HL-60/S4 (cell line): ENCODE results near the gene ITSN2.

Source experiments
- in situ Hi-C: fragments of 300-500 bp; cut with MboI; formaldehyde crosslinking; loops from 2 replicates; pipeline ENCODE4 v1.14.3; 2022; ENCODE audit warnings: low sequenced_read_pairs

Gene ITSN2

DNA sequence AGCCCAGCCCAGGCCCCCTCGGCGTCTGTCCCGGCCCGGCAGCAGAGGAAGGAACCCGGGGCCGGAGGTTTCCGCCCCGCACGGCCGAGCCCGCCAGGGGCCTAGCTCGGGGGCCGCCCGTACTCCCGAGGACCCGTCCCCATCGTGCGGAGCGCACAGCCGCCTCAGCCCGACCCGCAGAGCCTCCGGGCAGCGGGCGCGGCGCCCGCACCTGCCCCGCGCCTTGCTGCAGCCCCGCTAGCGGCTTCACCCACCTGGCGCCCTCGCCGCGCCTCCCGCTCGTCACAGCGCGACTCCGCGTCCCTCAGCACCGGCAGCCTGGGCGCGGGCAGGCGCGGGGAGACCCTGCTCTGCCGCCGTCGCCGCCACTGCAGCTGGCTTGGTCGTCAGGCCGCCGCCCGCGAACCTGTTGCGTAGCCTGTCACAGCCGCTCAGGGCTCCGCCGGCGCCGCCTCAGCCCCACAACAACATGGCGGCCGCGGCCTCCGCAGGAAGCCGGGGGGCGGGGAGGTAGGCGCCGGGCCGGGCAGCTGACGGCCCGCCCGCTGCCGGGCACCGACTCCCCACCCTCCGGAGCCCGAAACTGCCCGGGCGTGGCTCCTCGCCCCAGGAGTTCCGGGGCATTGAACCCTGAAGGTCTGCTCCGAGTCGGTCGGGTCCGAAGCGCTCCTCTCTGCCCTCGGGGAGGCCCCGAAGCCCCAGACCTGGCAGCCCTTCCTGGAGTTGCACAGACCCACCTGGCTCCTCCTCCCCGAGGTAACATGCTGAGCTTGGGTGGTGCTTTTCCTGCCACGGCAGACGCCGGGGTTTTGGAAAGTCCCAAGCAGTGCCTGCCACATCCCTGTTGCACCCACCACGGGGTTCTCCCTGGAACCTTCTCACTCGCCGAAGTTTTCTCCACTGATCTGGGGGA is at the start of gene ITSN2:
TSS of gene ITSN2 (minus strand) at position 487 of the 913 bp plus-strand sequence. CDS start 32,454 bp downstream, outside the sequence.
- in situ Hi-C loops, result no loop called here

DNA sequence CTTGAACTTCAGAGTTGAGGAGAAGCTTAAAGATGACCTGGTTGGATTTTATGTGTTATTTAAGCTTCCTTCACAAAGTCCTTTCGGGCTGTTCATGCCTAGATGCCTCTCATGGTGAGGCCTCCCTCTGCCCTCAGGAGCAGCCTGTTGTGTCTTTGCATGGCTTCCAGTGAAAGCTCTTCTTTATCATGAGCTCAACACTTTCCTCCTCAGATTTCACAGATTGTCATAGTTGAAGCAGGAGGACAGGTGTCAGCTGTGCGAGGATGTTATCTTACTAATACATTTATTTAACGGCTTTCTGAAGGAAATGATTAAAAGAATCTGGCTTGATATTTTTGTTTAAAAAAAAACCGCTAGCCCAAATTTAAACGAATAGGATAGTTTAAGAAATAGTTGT is 48.8 kb upstream of the ITSN2 start:
- in situ Hi-C loops, result loop anchor here (25.0 kb wide), 1 partner anchor 728 kb away; no protein-coding TSS in a partner anchor

DNA sequence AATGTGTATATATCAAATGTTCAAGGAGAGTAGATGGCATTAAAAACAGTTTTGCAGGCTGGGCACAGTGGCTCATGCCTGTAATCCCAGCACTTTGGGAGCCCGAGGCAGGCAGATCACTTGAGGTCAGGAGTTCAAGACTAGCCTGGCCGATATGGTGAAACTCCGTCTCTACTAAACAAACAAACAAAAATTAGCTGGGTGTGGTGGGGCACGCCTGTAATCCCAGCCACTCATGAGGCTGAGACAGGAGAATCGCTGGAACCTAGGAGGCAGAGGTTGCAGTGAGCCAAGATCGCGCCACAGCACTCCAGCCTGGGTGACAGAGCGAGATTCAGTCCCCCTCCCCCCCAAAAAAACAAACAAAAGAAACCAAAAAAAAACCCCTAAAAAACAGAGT is 48.4 kb upstream of the ITSN2 start:
- in situ Hi-C loops, result loop anchor here (25.0 kb wide), 1 partner anchor 729 kb away; no protein-coding TSS in a partner anchor

DNA sequence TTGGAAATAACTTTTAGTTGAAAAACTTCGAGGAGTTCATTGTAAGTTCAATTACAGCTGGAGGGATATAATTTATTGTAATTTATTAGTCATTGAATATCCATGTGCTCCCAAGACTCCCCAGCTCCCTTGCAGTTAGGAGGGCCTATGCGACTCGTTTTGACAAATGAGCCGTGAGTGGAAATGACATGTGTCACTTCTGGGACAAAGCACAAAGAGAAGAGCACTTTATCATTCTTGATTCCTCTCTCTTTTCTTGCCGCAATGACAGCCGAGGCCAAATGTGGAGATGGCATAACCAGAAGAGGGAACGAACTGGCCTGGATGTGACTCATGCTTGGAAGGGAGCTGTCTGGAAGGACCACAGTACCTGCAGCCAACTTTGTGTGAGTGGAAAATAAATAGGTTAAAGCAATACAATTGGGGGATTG is 44.2 kb upstream of the ITSN2 start:
- in situ Hi-C loops, result loop anchor here (25.0 kb wide), 1 partner anchor 733 kb away; no protein-coding TSS in a partner anchor

DNA sequence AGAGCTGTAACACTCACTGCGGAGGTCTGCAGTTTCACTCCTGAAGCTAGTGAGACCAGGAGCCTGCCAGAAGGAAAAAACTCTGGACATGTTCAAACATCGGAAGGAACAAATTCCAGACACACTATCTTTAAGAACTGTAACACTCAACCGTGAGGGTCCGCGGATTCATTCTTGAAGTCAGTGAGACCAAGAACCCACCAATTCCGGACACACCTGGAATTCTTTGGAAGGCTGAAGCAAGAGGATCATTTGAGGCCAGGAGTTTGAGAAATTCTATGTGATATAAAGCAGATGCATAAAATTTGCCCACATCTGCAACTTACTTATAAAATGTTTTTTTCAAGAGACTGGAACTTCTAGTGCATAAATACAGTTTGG is 43.5 kb upstream of the ITSN2 start:
- in situ Hi-C loops, result loop anchor here (25.0 kb wide), 1 partner anchor 733 kb away; no protein-coding TSS in a partner anchor

DNA sequence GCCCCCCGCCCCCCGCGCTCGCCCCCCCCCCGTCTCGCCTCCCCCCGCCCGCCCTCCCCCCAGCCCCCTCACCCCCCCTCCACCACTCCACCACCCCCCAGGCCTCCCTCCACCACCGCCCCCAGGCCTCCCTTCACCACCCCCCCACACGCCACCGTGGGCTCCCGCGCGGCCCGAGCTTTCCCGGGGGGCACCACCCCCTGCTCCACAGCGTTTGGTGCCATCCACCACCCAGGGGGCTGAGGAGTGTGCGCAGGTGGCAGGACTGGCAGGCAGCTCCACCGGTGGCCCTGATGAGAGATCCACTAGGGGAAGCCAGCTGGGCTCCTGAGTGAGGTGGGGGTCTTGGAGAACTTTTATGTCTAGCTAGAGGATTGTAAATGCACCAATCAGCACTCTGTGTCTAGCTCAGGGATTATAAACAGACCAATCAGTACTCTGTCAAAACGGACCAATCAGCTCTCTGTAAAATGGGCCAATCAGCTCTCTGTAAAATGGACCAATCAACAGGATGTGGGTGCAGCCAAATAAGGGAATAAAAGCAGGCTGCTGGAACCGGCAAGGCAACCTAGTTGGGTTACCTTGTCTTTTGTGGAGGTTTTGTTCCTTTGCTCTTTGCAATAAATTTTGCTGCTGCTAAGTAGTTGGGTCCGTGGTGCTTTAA is 43.0 kb upstream of the ITSN2 start:
- in situ Hi-C loops, result loop anchor here (25.0 kb wide), 1 partner anchor 734 kb away; no protein-coding TSS in a partner anchor

DNA sequence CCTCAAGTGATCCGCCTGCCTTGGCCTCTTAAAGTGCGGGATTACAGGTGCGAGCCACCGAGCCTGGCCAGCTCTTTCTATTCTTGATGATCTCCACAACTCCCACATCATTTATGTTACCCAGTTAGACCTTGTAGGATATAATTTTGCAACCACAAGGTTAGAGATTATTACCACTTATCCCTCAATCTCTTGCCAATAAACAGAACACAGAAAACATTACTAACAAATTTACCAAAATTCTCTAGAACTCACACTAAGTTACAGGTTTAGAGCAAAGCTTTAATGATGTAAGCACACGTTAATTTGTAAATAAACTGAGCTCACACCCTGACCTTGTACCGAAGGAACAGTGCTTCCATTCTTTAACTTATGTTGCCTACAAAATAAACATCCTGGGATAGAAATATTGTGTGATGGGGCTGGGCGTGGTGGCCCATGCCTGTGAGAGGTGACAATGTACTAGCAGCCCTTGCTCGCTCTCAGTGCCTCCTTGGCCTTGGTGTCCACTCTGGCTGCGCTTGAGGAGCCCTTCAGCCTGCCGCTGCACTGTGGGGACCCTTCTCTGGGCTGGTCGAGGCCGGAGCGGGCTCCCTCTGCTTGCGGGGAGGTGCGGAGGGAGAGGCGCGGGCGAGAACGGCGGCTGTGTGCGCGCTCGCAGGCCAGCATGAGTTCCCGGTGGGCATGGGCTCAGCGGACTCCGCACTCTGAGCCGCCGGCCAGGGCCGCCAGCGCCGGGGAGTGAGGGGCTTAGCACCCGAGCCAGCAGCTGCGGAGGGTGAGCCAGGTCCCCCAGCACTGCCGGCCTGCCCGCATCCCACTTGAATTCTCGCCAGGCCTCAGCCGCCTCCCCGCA is 42.1 kb upstream of the ITSN2 start:
- in situ Hi-C loops, result loop anchor here (25.0 kb wide), 1 partner anchor 735 kb away; no protein-coding TSS in a partner anchor

DNA sequence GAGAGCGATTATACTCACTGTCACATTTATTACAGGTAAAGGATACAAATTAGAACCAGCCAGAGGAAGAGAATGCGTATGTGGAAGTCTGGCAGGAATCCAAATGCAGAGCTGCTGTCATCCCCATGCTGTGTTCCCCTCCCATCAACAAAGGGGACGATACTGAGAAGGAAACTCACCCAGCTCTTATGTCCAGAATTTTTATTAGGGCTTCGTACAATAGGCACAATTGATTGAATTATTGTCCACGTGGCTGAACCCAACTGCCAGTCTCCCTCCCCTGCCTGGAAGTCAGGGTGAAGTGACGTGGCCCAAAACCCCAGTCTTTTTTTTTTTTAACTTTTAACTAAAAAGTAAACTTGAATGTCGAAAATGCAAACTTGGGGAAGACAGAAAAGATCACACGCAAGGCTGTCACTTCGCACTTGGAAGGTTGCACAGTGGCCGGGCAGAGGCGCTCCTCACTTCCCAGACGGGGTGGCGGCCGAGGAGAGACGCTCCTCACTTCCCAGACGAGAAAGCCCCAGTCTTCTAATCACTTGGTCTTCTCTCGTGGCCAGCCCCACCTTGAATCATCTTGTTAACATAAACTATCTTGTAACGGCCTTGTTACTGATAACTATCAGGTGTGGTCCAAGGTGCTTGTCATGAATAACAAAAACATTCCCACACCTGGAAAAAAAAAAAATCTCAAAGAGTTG is 40.0 kb upstream of the ITSN2 start:
- in situ Hi-C loops, result loop anchor here (25.0 kb wide), 1 partner anchor 737 kb away; no protein-coding TSS in a partner anchor

DNA sequence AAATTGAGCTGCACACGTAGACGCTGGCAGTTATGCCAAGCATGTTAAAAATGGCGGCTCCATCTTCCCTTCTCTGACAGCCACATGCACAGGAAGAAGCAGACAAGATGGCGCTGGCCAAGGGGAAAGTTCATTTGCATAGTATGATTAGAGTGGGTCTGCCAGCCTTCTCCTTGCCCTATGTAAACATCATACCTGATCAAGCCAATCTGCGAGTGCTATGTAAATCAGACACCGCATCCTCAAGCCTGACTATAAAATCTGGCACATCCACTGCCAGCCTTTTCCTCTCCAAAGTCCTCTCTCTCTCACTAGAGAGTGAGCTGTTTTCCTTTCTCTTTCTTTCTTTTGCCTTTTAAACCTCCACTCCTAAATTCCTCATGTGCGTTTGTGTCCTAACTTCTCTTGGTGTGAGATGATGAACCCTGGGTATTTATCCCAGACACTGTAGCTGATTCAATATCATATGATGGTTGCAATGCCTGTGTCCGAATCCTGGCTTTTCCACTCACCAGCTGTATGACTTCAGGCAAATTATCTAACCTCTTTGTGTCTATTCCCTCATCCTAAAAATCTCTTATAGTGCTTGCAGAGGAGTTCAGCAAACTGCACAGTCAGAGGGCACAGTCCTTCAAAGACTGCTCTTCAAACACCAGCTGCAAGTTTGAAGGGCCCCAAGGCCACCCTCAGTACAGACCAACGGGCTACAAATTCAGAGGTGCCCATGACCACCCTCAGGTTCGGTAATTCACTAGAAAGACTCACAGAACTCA is 39.3 kb upstream of the ITSN2 start:
- in situ Hi-C loops, result loop anchor here (25.0 kb wide), 1 partner anchor 738 kb away; no protein-coding TSS in a partner anchor

DNA sequence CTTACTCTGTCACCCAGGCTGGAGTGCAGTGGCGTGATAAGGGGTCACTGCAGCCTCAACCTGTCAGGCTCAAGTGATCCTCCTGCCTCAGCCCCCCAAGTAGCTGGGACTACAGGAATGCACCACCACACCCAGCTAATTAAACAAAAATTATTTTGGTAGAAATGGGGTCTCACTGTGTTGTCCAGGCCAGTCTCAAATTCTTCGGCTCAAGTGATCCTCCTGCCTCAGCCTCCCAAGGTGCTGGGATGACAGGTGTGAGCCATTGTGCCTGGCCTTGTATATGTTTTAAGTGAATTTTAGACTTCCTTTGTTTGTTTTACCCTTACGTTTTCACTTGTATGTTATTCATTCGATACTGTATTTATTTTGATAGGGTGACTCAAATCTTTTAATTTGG is 34.7 kb upstream of the ITSN2 start:
- in situ Hi-C loops, result no loop called here

DNA sequence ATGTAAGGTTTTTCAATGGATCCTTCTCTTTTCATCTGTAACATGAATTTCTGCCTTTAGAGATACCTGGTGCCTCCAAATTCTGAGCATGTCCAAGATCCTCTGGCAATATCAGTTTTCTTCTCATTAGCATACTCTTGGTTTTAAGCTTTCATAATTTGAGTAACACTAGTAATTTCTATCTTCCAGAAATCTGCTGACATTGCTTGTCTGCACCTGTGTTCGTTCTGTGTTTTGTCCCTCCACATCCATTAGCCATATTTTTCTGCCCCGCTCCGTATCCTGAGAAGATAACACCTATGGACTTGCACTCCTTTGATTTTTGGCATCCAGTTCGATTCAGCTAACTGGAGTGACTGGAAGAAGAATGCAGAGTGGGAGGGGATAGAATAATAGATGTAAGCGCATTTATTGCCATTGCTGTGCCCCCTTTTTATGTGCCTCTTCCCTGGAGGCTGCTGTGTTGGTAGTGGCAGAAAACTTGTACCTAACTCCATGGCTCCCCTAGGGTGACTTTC is 32.3 kb upstream of the ITSN2 start:
- in situ Hi-C loops, result no loop called here

DNA sequence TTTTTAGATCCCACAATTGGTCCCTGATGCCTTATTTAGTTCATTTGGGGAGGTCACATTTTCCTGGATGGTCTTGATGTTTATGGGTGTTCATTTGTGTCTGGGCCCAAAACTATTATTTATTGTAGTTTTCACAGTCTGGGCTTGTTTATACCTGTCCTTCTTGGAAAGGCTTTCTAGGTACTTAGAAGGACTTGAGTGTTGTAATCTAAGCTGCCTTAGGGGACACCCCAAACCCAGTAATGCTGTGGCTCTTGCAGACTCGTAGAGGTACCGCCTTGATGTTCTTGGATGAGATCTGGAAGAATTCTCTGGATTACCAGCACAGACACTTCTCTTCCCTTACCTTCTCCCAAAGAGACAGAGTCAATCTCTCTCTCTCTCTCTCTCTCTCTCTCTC is 25.0 kb upstream of the ITSN2 start:
- in situ Hi-C loops, result no loop called here

DNA sequence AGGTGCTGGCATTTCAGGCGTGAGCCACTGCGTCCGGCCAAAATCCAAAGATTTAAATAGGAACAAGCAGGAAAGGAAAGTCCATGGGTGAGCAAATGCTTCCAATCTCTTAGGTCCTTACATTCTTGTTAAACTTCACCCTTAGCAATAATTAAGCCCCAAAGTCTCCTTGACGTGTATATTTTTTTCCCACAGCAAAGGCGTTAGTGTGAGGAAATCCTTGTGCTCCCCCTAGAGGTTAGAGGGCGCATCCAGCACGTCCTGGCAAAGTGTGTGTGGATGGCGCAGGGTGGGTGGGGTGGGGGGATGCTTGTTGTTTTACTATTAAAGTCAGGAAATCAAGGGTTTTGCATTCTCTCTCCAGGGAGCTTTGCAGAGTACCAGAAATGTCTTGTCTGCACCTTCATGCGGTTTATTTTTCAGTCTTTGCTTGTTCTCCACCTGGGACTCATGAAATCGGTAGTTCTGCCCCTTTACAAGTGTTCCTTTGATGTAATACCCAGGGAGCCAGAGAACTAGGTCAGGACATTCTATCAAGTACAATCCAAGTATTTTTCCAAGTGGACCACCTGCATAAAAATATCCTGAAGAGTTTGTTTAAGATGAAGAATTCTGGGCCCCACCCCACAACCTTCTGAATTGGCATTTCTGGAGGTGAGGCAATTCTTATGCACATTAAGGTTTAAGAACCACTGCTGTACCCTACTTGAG is 22.2 kb upstream of the ITSN2 start:
- in situ Hi-C loops, result no loop called here

DNA sequence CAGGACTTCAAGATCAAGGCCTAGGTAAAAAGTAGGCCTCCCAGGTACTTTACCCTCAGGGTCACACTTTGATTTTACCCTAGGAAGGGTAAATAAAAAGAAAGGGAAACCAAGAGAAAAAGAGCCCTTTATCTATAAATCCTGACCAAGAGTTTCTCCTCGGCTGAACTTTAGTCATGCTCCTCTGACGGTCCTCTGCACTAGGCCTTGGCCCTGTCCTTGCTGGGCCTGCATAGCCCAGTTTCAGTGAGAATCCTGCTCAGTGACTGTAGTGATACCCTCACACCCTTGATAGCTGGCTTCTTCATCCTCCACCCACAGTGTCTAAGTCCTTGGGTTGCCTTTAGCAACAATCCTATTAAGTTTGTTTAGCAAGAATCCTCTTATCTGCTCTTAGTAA is 20.5 kb upstream of the ITSN2 start:
- in situ Hi-C loops, result no loop called here

DNA sequence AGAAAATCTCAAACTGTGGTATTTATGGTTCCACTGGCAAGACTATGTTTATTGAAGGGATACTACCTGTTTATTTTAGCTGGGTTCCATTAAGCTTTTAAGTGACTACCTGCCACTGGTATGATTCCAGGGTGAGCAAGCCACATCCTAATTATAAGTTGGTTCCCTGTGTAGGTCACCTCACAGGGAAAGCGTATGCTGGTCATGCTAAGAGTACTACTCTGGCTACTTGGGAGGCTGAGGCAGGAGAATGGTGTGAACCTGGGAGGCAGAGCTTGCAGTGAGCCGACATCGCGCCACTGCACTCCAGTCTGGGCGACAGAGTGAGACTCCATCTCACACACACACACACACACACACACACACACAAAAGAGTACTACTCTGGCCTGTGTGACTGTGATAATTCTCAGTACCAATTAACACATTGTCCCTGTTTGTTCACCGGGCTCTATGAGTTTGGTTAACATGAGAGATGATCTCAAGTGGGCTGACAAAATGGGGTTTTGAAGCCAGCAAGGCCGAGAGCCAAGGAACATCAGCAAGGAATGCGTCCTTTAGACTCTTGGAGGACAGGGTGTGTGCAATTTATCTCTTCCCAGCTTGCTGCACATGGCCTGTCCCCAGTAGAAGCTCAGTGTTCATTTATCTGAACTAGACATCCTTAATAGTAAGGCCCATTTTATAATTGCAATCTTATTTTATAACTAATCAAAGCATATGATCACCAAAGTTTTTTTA is 15.2 kb upstream of the ITSN2 start:
- in situ Hi-C loops, result no loop called here

DNA sequence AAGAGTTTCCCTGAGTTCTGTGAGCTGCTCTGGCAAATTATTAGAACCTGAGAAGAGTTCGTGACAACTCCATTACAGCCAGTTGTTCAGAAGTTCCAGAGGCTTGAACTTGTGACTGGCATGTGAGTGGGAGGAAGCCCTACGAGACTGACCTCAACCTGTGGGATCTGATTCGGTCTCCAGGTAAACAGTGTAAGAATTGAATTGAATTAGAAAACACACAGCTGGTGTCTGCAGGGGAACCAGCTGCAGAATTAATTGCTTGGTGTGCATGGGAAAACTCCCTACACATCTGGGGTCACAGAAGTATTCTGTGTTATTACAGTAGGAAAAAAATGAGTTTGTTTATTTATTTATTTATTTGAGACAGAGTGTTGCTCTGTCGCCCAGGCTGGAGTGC is 14.0 kb upstream of the ITSN2 start:
- in situ Hi-C loops, result no loop called here

DNA sequence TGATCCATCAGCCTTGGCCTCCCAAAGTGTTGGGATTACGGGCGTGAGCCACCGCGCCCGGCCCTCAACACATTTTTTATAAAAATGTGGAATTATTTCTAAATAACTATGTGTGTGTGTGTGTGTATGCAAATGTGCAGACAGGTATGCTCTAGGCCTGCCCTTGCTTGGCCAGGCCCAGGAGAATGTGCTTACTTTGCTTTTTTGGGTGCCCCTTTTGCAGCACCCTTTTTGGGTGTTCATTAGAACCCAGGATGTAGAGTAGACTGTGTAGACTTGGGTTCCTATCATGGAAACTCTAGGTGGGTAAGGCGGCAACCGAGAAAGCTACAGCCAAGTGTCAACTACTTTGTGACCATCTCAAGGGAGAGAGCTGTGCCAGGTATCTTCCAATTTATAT is 11.7 kb upstream of the ITSN2 start:
- in situ Hi-C loops, result no loop called here

DNA sequence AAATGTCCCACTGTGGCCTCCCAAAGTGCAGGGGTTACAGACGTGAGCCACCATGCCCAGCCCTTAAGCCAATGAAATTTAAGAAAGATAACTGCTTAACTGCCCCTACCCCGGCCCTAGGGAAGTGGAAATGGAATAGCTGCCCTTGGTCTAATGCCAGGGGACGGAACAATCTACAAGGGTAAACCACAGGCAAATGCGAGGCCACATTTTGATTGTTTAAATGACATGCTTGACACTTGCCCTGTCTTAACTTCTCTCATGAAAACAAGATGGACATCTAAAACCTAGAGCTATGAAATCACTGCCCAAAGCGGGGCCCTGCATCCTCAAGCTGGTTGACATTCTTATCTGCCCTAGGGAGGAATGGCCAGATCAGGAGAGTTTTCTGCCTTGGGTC is 5.5 kb upstream of the ITSN2 start:
- in situ Hi-C loops, result no loop called here
